ENCODE data around the gene IGFLR1. TPM values are rescaled to one million over a fixed set of nuclear protein-coding genes. Genes with fewer than 3 reads are reported as not detected.

IGFLR1 gene
- polyA plus RNA-seq, 1 donor from 2014 or later: 4.6 TPM

GRCh38 chr19:35715355-35715809 lies 26.9 kb downstream of the IGFLR1 start:
- Histone ChIP-seq H4K20me1 (ENCODE audit: insufficient read depth) (no peaks in the 10 kb centered on the region), H3F3A (ENCODE audit: insufficient read depth, low read length, poor library complexity, severe bottlenecking) (no peaks in the 10 kb centered on the region), H3K4me2 (ENCODE audit: low read length) (no peak overlapping the region), H3K9me2 (ENCODE audit: insufficient read depth, low read length) (no peaks in the 10 kb centered on the region), H2AFZ (ENCODE audit: low read depth, low read length) (no peak overlapping the region), H3K4me3 (ENCODE audit: low read length) (peak overlapping the region; percentile 99), H3K27me3 (ENCODE audit: insufficient read depth, low read depth, low read length) (no peaks in the 10 kb centered on the region), H3K36me3 (ENCODE audit: insufficient read depth, low read length) (no peaks in the 10 kb centered on the region), H3K9ac (ENCODE audit: low read length) (peak overlapping the region; percentile 75), H3K79me2 (replicated peaks; ENCODE audit: insufficient read depth, low read length) (peaks cover 22% of the 10 kb centered on the region), H3K27ac (ENCODE audit: low read length) (no peak overlapping the region), H3K9me3 (ENCODE audit: low read length) (no peaks in the 10 kb centered on the region)
- TF ChIP-seq TAF1 (IDR thresholded peaks at IDR 0.05; ENCODE audit: low read depth) (no peak), EP300 (conservative IDR thresholded peaks at IDR 0.05; ENCODE audit: poor library complexity, severe bottlenecking) (no peak), EZH2 (IDR thresholded peaks at IDR 0.05; ENCODE audit: borderline replicate concordance, insufficient read depth, low read length, poor library complexity, severe bottlenecking) (no peak), RAD21 (conservative IDR thresholded peaks at IDR 0.05) (no peak), SMC3 (conservative IDR thresholded peaks at IDR 0.05; ENCODE audit: poor library complexity) (no peak), REST (IDR thresholded peaks at IDR 0.05; ENCODE audit: borderline replicate concordance) (no peak), CTCF (IDR thresholded peaks at IDR 0.05; ENCODE audit: poor library complexity, severe bottlenecking) (no peak), POLR2AphosphoS5 (IDR thresholded peaks at IDR 0.05) (no peak)

GRCh38 chr19:35714601-35715354 lies 27.5 kb downstream of the IGFLR1 start:
- Histone ChIP-seq H3K4me3 (ENCODE audit: low read length) (no peak overlapping the region), H3F3A (ENCODE audit: insufficient read depth, low read length, poor library complexity, severe bottlenecking) (no peaks in the 10 kb centered on the region), H4K20me1 (ENCODE audit: insufficient read depth) (no peaks in the 10 kb centered on the region), H3K9me3 (ENCODE audit: low read length) (no peaks in the 10 kb centered on the region), H3K36me3 (ENCODE audit: insufficient read depth, low read length) (no peaks in the 10 kb centered on the region), H3K9ac (ENCODE audit: low read length) (no peak overlapping the region), H3K4me2 (ENCODE audit: low read length) (no peak overlapping the region), H3K9me2 (ENCODE audit: insufficient read depth, low read length) (no peaks in the 10 kb centered on the region), H2AFZ (ENCODE audit: low read depth, low read length) (no peak overlapping the region), H3K27ac (ENCODE audit: low read length) (no peak overlapping the region), H3K79me2 (replicated peaks; ENCODE audit: insufficient read depth, low read length) (peaks cover 17% of the 10 kb centered on the region), H3K27me3 (ENCODE audit: insufficient read depth, low read depth, low read length) (no peaks in the 10 kb centered on the region)
- TF ChIP-seq EZH2 (IDR thresholded peaks at IDR 0.05; ENCODE audit: borderline replicate concordance, insufficient read depth, low read length, poor library complexity, severe bottlenecking): no peak
- TF ChIP-seq CTCF (IDR thresholded peaks at IDR 0.05; ENCODE audit: poor library complexity, severe bottlenecking): peak; percentile 19
